ENCODE data around the gene ADGRF3. TPM values are rescaled to one million over a fixed set of nuclear protein-coding genes. Genes with fewer than 3 reads are reported as not detected.

Gene ADGRF3
- total and polyA plus RNA-seq, 9 of the 15 experiments (the other 6 are each of a cell fraction or from before 2014, with no cell fraction given) = 0.04 to 0.54 (median 0.16) TPM; not detected in 2

GRCh38 chr2:26355038-26355995 lies 8.7 kb upstream of the ADGRF3 start (continued):
- TF ChIP-seq ZNF592 (IDR thresholded peaks at IDR 0.05) = peak; percentile 71; the same call in 1 of the 2 replicates
- no peak for TF ChIP-seq KDM2B (CRISPR knock-in tag; IDR thresholded peaks at IDR 0.05)
- peak; percentile 68 for TF ChIP-seq HDAC3 (IDR thresholded peaks at IDR 0.05; ENCODE audit: borderline replicate concordance, partially characterized antibody)
- peak; percentile 78; the same call in 1 of the 2 replicates for TF ChIP-seq ZNF644 (tag; IDR thresholded peaks at IDR 0.05; ENCODE audit: low read depth)
- no peak for TF ChIP-seq COPS2 (conservative IDR thresholded peaks at IDR 0.05)
- TF ChIP-seq NRF1 (conservative IDR thresholded peaks at IDR 0.05 in 1 of 2, IDR thresholded peaks at IDR 0.05 in 1 of 2) = peak; percentile 26 to 28; a peak in 2 of 4 replicates
- no peak for TF ChIP-seq SMAD3 (CRISPR knock-in tag; conservative IDR thresholded peaks at IDR 0.05)
- no peak for TF ChIP-seq ZBTB12 (CRISPR knock-in tag; IDR thresholded peaks at IDR 0.05)
- TF ChIP-seq SLC30A9 (CRISPR knock-in tag; IDR thresholded peaks at IDR 0.05) = no peak
- TF ChIP-seq NFIX (CRISPR knock-in tag; IDR thresholded peaks at IDR 0.05; ENCODE audit: low read depth) = no peak
- 0 out of 3 replicates have a peak, but pooled peaks of 1 of the 2 experiments have one; percentile 29 for TF ChIP-seq CBX3 (IDR thresholded peaks at IDR 0.05; ENCODE audit: borderline replicate concordance in 1 of 2, low read length in 2 of 2)
- no peak for TF ChIP-seq OTX1 (CRISPR knock-in tag; IDR thresholded peaks at IDR 0.05)
- peak; percentile 73 for TF ChIP-seq BRD9 (IDR thresholded peaks at IDR 0.05; ENCODE audit: low read depth, partially characterized antibody)
- TF ChIP-seq ZNF740 (CRISPR knock-in tag; IDR thresholded peaks at IDR 0.05) = no peak
- no peak for TF ChIP-seq ZNF740 (tag; IDR thresholded peaks at IDR 0.05)
- TF ChIP-seq KLF1 (tag; IDR thresholded peaks at IDR 0.05) = peak; percentile 55; the same call in 1 of the 2 replicates
- TF ChIP-seq ZNF124 (CRISPR knock-in tag; IDR thresholded peaks at IDR 0.05) = no peak
- TF ChIP-seq CAMTA2 (CRISPR knock-in tag; conservative IDR thresholded peaks at IDR 0.05) = no peak
- peak; percentile 59; the same call in 1 of the 2 replicates for TF ChIP-seq NCOA1 (IDR thresholded peaks at IDR 0.05; ENCODE audit: low read depth)
- no peak for TF ChIP-seq ZFP91 (CRISPR knock-in tag; IDR thresholded peaks at IDR 0.05)
